Gastrocnemius medialis (tissue), 4 donors: ENCODE data around the gene TMEM131L. TPM values are rescaled to one million over a fixed set of nuclear protein-coding genes. Genes with fewer than 3 reads are reported as not detected.
"Not testable (repeated sequence)": the region's sequence is repeated elsewhere in the genome, so short reads cannot be mapped to it uniquely, and the experiment has no call there.

ENCODE experiments used
- ATAC-seq, 2 donors: fragments of 150-250 bp; one replicate each; pipeline ENCODE4 v1.9.1; 2016
- DNase-seq, 2 donors: peaks; one replicate each; pipeline ENCODE4 v3.0.0-alpha.2; 2019
- H3K27ac ChIP-seq, 4 donors: fragments of 200-600 bp; sonication (generic); 1 replicate in 1 of 4; 2 replicates in 3 of 4; pipeline ENCODE4 v1.5.1; 2016 to 2018; ENCODE audit warnings: mild to moderate bottlenecking in 2 of 4, moderate library complexity in 1 of 4
- H3K27me3 ChIP-seq, 3 donors: fragments of 200-600 bp; sonication (generic) in 2 of 3; 1 replicate in 1 of 3; 2 replicates in 2 of 3; pipeline versions ENCODE4 v1.5.1 to v1.6.0; 2016 to 2019; ENCODE audit warnings: mild to moderate bottlenecking in 1 of 3, moderate library complexity in 1 of 3
- H3K36me3 ChIP-seq, 2 donors: fragments of 200-600 bp; sonication (generic) in 1 of 2; one replicate each; pipeline ENCODE4 v1.5.1; 2017 to 2018
- H3K4me1 ChIP-seq, 2 donors: fragments of 200-600 bp; sonication (generic) in 1 of 2; one replicate each; pipeline ENCODE4 v1.5.1; 2016 to 2017; ENCODE audit warnings: mild to moderate bottlenecking in 2 of 2
- H3K4me3 ChIP-seq, 4 donors: fragments of 200-600 bp; sonication (generic) in 3 of 4; 1 replicate in 1 of 4; 2 replicates in 3 of 4; pipeline ENCODE4 v1.5.1; 2016 to 2019; ENCODE audit warnings: mild to moderate bottlenecking in 2 of 4
- H3K9me3 ChIP-seq, 3 donors: fragments of 200-600 bp; sonication (generic) in 2 of 3; 1 replicate in 1 of 3; 2 replicates in 2 of 3; pipeline ENCODE4 v1.5.1; 2016 to 2019
- CTCF ChIP-seq, 5 experiments: fragments of 450-650 bp in 3 of 5; fragments of 200-600 bp in 2 of 5; sonication (generic) in 2 of 5; IDR thresholded peaks in 4 of 5; conservative IDR thresholded peaks in 1 of 5; 1 replicate in 4 of 5; 2 replicates in 1 of 5; pipeline ENCODE4 v1.5.1; 2016 to 2019; ENCODE audit warnings: antibody characterized with exemption in 5 of 5, mild to moderate bottlenecking in 3 of 5, moderate library complexity in 3 of 5
- POLR2A ChIP-seq, 2 donors: fragments of 450-650 bp; IDR thresholded peaks; one replicate each; pipeline ENCODE4 v1.6.1; 2017; ENCODE audit warnings: antibody characterized with exemption in 2 of 2, mild to moderate bottlenecking in 2 of 2, moderate library complexity in 2 of 2
- in situ Hi-C, 4 donors: fragments of 200-750 bp; cut with MboI; loops; one replicate each; pipeline versions ENCODE4 v1.15.0 to v1.8.0; 2017; ENCODE audit warnings: low sequenced_read_pairs in 4 of 4
- intact Hi-C: fragments of 100-400 bp; cut with DNase I; formaldehyde crosslinking; loops from one replicate; pipeline ENCODE4 v1.15.1; 2023; ENCODE audit warnings: low total_unique reads
- total RNA-seq, 4 donors: library from RNA; depleted of rRNA; stranded (reverse); fragments of >200 nt; gene quantifications; one replicate each; pipeline versions ENCODE4 v1.1.0 to v1.2.3, GENCODE V29; 2016

The TMEM131L gene
- total RNA-seq, 4 donors from 2014 or later, result 4.6 to 21.4 (median 9.5) TPM

- no peak for ATAC-seq
- peak overlapping the region in 2 of 4 donors; percentile 18 to 39 for H3K27ac ChIP-seq
- intact Hi-C loops, result no loop called here
- no peaks in the 10 kb centered on the region for H3K36me3 ChIP-seq
- no peaks in the 10 kb centered on the region for H3K27me3 ChIP-seq
- H3K9me3 ChIP-seq, result no peaks in the 10 kb centered on the region
- H3K4me1 ChIP-seq, result peaks cover 3 to 11% of the 10 kb centered on the region in 2 donors
- in situ Hi-C loops, result no loop called here
- DNase-seq, result no peak
- H3K4me3 ChIP-seq, result no peak overlapping the region
- TF ChIP-seq POLR2A (IDR thresholded peaks at IDR 0.05) (no peak), CTCF (IDR thresholded peaks at IDR 0.05 in 4 of 5, conservative IDR thresholded peaks at IDR 0.05 in 1 of 5) (no peak)
These were observed 195.7 kb downstream of the TMEM131L start for GRCh38 chr4:153661908-153662307.

DNA sequence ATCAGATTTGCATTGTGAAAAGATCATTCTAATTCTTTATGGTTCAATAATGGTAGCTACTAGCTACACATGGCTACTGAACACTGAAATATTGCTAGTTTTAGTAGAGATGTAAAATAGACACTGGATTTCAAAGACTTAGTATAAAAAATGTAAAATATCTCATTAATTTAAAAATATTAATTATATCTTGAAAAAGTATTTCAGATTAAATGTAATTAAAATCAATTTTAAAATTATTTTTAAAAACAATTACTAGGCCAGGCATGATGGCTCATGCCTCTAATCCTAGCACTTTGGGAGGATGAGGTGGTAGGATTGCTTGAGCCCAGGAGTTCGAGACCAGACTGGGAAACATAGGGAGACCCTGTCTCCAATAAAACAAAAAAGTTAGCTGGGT is 197.5 kb downstream of the TMEM131L start:
- DNase-seq, result no peak
- TF ChIP-seq CTCF (IDR thresholded peaks at IDR 0.05 in 4 of 5, conservative IDR thresholded peaks at IDR 0.05 in 1 of 5), result no peak
- no peak for TF ChIP-seq POLR2A (IDR thresholded peaks at IDR 0.05)
- peaks cover 3 to 11% of the 10 kb centered on the region in 2 donors for H3K4me1 ChIP-seq
- intact Hi-C loops (no loop called here), in situ Hi-C loops (no loop called here)
- no peaks in the 10 kb centered on the region for H3K9me3 ChIP-seq
- H3K27me3 ChIP-seq, result no peaks in the 10 kb centered on the region
- H3K27ac ChIP-seq, result no peak overlapping the region
- no peaks in the 10 kb centered on the region for H3K36me3 ChIP-seq
- ATAC-seq, result no peak
- H3K4me3 ChIP-seq, result no peak overlapping the region

DNA sequence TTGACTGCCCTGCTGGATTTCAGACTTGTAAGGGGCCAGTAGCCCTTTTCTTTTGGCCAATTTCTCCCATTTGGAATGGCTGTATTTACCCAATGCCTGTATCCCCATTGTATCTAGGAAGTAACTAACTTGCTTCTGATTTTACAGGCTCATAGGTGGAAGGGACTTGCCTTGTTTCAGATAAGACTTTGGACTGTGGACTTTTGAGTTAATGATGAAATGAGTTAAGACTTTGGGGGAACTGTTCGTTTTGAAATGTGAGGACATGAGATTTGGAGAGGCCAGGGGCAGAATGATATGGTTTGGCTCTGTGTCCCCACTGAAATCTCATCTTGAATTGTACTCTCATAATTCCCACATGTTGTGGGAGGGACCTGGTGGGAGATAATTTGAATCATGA is 200.3 kb downstream of the TMEM131L start:
- H3K27me3 ChIP-seq, H3K36me3 ChIP-seq, H3K4me1 ChIP-seq, H3K9me3 ChIP-seq, H3K4me3 ChIP-seq, intact Hi-C loops, H3K27ac ChIP-seq, in situ Hi-C loops, DNase-seq, ATAC-seq: not testable (repeated sequence)

DNA sequence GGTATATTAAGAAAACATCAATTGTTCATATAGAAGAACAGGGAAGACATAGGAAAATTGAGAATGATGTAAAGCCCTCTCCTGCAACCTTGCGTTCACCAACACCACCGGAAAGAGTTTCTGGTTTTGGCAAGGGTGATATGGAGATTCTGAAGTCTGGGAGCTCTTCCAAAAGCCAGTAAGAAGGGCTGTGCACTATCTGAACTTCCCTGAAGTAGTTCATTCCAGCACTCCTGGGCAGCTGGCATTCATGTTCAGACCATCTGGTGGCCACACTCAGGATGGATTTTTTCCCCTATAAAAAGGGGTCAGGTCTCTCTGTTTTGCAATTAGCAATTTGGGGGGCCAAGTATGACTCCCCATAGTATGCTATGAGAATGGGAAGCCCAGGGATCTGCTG is 202.5 kb downstream of the TMEM131L start:
- H3K4me3 ChIP-seq, result no peak overlapping the region
- H3K27me3 ChIP-seq, result no peaks in the 10 kb centered on the region
- in situ Hi-C loops (no loop called here), intact Hi-C loops (no loop called here)
- no peak overlapping the region for H3K27ac ChIP-seq
- H3K4me1 ChIP-seq, result no peaks in the 10 kb centered on the region
- ATAC-seq, result no peak
- H3K9me3 ChIP-seq, result no peaks in the 10 kb centered on the region
- no peak for DNase-seq
- H3K36me3 ChIP-seq, result no peaks in the 10 kb centered on the region
- TF ChIP-seq CTCF (IDR thresholded peaks at IDR 0.05 in 4 of 5, conservative IDR thresholded peaks at IDR 0.05 in 1 of 5) (no peak), POLR2A (IDR thresholded peaks at IDR 0.05) (no peak)

- Histone ChIP-seq H3K27ac (no peak overlapping the region), H3K4me3 (no peak overlapping the region), H3K9me3 (no peaks in the 10 kb centered on the region), H3K4me1 (no peaks in the 10 kb centered on the region), H3K36me3 (no peaks in the 10 kb centered on the region), H3K27me3 (no peaks in the 10 kb centered on the region)
- DNase-seq (no peak), ATAC-seq (no peak)
- in situ Hi-C loops (no loop called here), intact Hi-C loops (no loop called here)
- TF ChIP-seq POLR2A (IDR thresholded peaks at IDR 0.05), result no peak
- TF ChIP-seq CTCF (IDR thresholded peaks at IDR 0.05 in 4 of 5, conservative IDR thresholded peaks at IDR 0.05 in 1 of 5), result no peak
These were observed 203.7 kb downstream of the TMEM131L start for GRCh38 chr4:153669838-153670237.
